ENCODE results near the gene GLRX2.

DNA sequence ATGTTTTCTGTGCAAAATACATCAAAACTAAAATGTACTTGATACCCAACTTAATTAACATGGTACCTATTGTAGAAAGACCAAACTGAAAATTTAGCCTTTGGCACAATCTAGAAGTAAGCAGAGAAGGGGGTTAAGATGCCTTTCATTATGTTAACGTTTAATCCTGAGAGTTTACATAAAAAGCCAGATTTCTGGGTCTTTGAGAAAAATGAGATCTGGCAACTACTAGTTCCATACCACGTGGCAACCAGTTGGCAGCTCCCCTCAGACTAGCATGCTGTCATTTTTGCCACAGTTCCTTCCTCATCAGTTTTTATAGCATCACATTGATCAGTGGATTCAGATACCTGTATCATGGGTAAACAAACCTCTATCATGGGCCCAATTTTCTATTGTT lies 44.3 kb downstream of the GLRX2 start:
- no peak for TF ChIP-seq GATA2 (IDR thresholded peaks at IDR 0.05; ENCODE audit: low read depth, low read length)
- TF ChIP-seq GATA3 (IDR thresholded peaks at IDR 0.05; ENCODE audit: low read depth, low read length): no peak
